IMR-90 (cell line): ENCODE measurements around the gene EPAS1. TPM values are rescaled to one million over a fixed set of nuclear protein-coding genes. Genes with fewer than 3 reads are reported as not detected.

Experiments
- ATAC-seq: fragments of 200-7000 bp; cut with Tn5 transposase; 2 replicates; pipeline ENCODE4 v1.9.1; 2020; ENCODE audit warnings: low read depth, mild to moderate bottlenecking, moderate library complexity
- BruUV-seq: library from RNA; stranded (reverse); fragments of 400-500 nt; replicated peaks from 2 replicates; lab custom pipeline; 2021; lab: Mats Ljungman, UMichigan
- CTCF ChIA-PET: fragments of 300-600 bp; formaldehyde crosslinking; extraction: SDS; loops from one replicate; lab custom pipeline; 2021; ENCODE audit warnings: antibody characterized with exemption; lab: Yijun Ruan, JAX
- POLR2A ChIA-PET: fragments of 300-600 bp; sonication (Branson Sonifier 250); formaldehyde crosslinking; loops from one replicate; lab custom pipeline; 2022; ENCODE audit warnings: antibody characterized with exemption; ENCODE audit not compliant: unreplicated experiment; lab: Charles Lee
- DNase-seq: peaks from one replicate; pipeline ENCODE4 v3.0.0; 2013
- H2AFZ ChIP-seq: replicated peaks from 2 replicates; pipeline ENCODE3; 2013; ENCODE audit warnings: low read length, mild to moderate bottlenecking; ENCODE audit not compliant: poor library complexity
- H2AK5ac ChIP-seq: 2 replicates; pipeline ENCODE4 v1.6.1; 2013; ENCODE audit warnings: low read depth, low read length, inconsistent platforms
- H2AK9ac ChIP-seq: replicated peaks from 2 replicates; pipeline ENCODE3; 2013; ENCODE audit warnings: mild to moderate bottlenecking, low read depth, low read length, moderate library complexity; ENCODE audit not compliant: poor library complexity
- H2BK120ac ChIP-seq: 2 replicates; pipeline ENCODE4 v1.6.1; 2013; ENCODE audit warnings: low read depth, low read length, inconsistent platforms
- H2BK15ac ChIP-seq: 3 replicates; pipeline ENCODE4 v1.6.1; 2013; ENCODE audit warnings: low read depth, low read length, inconsistent platforms
- H2BK20ac ChIP-seq: 2 replicates; pipeline ENCODE4 v1.6.1; 2013; ENCODE audit warnings: low read depth, mild to moderate bottlenecking, inconsistent platforms, low read length, moderate library complexity
- H2BK5ac ChIP-seq: 2 replicates; pipeline ENCODE4 v1.6.1; 2013; ENCODE audit warnings: mild to moderate bottlenecking, low read depth, low read length, inconsistent platforms; ENCODE audit not compliant: poor library complexity, severe bottlenecking
- H3K14ac ChIP-seq: replicated peaks from 2 replicates; pipeline ENCODE4 v1.6.1; 2013; ENCODE audit warnings: low read depth, low read length, inconsistent platforms
- H3K18ac ChIP-seq: 2 replicates; pipeline ENCODE4 v1.6.1; 2013; ENCODE audit warnings: low read depth, low read length, control low read depth
- H3K23ac ChIP-seq: 2 replicates; pipeline ENCODE4 v1.6.1; 2013; ENCODE audit warnings: low read depth, low read length, inconsistent platforms
- H3K27ac ChIP-seq: 2 replicates; pipeline ENCODE4 v1.5.1; 2013; ENCODE audit warnings: mild to moderate bottlenecking, control low read depth, low read length; ENCODE audit not compliant: insufficient read depth
- H3K27me3 ChIP-seq: 2 replicates; pipeline ENCODE4 v1.6.1; 2013; ENCODE audit warnings: low read length; ENCODE audit not compliant: control insufficient read depth, insufficient read depth
- H3K36me3 ChIP-seq: 2 replicates; pipeline ENCODE4 v1.6.1; 2013; ENCODE audit warnings: low read length, mixed read lengths; ENCODE audit not compliant: control insufficient read depth, insufficient read depth
- H3K4ac ChIP-seq: 2 replicates; pipeline ENCODE4 v1.6.1; 2013; ENCODE audit warnings: low read depth, low read length, inconsistent platforms
- H3K4me1 ChIP-seq: 2 replicates; pipeline ENCODE4 v1.6.1; 2013; ENCODE audit warnings: low read length, mixed read lengths; ENCODE audit not compliant: control insufficient read depth, insufficient read depth
- H3K4me2 ChIP-seq: 2 replicates; pipeline ENCODE4 v1.6.1; 2013; ENCODE audit warnings: low read depth, mild to moderate bottlenecking, control low read depth, low read length, moderate library complexity
- H3K4me3 ChIP-seq: 2 replicates; pipeline ENCODE4 v1.5.1; 2013; ENCODE audit warnings: low read depth, mild to moderate bottlenecking, control low read depth, low read length, moderate library complexity; ENCODE audit not compliant: insufficient read depth
- H3K56ac ChIP-seq: 2 replicates; pipeline ENCODE4 v1.6.1; 2013; ENCODE audit warnings: low read length, inconsistent platforms; ENCODE audit not compliant: insufficient read depth; ENCODE audit errors: extremely low read depth
- H3K79me1 ChIP-seq, 2 experiments: 2 replicates each; pipeline ENCODE4 v1.6.1; 2013; ENCODE audit warnings: low read length in 2 of 2, inconsistent platforms in 1 of 2, low read depth in 1 of 2
- H3K9ac ChIP-seq: 2 replicates; pipeline ENCODE4 v1.6.1; 2013; ENCODE audit warnings: low read depth, low read length, control low read depth
- H3K9me1 ChIP-seq: 2 replicates; pipeline ENCODE4 v1.6.1; 2013; ENCODE audit warnings: low read length, inconsistent platforms; ENCODE audit not compliant: insufficient read depth
- H3K9me3 ChIP-seq: 2 replicates; pipeline ENCODE4 v1.6.1; 2013; ENCODE audit warnings: low read length; ENCODE audit not compliant: control insufficient read depth, insufficient read depth
- H4K20me1 ChIP-seq: 2 replicates; pipeline ENCODE4 v1.6.1; 2013; ENCODE audit warnings: low read length, inconsistent platforms; ENCODE audit not compliant: insufficient read depth
- H4K5ac ChIP-seq: 2 replicates; pipeline ENCODE4 v1.6.1; 2013; ENCODE audit warnings: mild to moderate bottlenecking, low read depth, low read length, control low read depth
- H4K8ac ChIP-seq, 2 experiments: 2 replicates each; pipeline ENCODE4 v1.6.1; 2013; ENCODE audit warnings: low read depth in 2 of 2, low read length in 2 of 2, control low read depth in 1 of 2, inconsistent platforms in 1 of 2
- H4K91ac ChIP-seq: 2 replicates; pipeline ENCODE4 v1.6.1; 2013; ENCODE audit warnings: low read depth, low read length, inconsistent platforms; ENCODE audit not compliant: insufficient read depth
- CEBPB ChIP-seq: IDR thresholded peaks from 2 replicates; pipeline ENCODE4 v1.6.1; 2012; ENCODE audit warnings: low read depth, low read length, improper control_type of control experiment
- RCOR1 ChIP-seq: IDR thresholded peaks from 2 replicates; pipeline ENCODE4 v1.6.1; 2012; ENCODE audit warnings: mild to moderate bottlenecking, low read length, improper control_type of control experiment; ENCODE audit not compliant: insufficient replicate concordance
- WGBS, 2 experiments: methylation state at CpG; one replicate each; pipeline versions ENCODE4 v1.1.5 to v1.1.7; 2013; ENCODE audit warnings: missing lambda C conversion rate in 2 of 2; ENCODE audit not compliant: insufficient read length in 1 of 2; ENCODE audit errors: extremely low coverage in 2 of 2; 5-methylcytosine and 5-hydroxymethylcytosine counted together
- dilution Hi-C: fragments of 300-500 bp; cut with HindIII; formaldehyde crosslinking; loops from one replicate; pipeline ENCODE4 v1.14.3; 2018; ENCODE audit warnings: low sequenced_read_pairs; ENCODE audit not compliant: unreplicated experiment
- in situ Hi-C: fragments of 300-500 bp; cut with MboI; formaldehyde crosslinking; loops from 3 replicates; pipeline ENCODE4 v1.14.3; 2019; ENCODE audit warnings: low sequenced_read_pairs, inconsistent platforms, mixed read lengths
- intact Hi-C: fragments of 100-400 bp; cut with micrococcal nuclease; formaldehyde crosslinking; loops from 2 replicates; pipeline ENCODE4 v1.10.0; 2022
- polyA plus RNA-seq, 3 experiments: library from polyadenylated mRNA; depleted of rRNA; stranded (reverse); fragments of >200 nt; gene quantifications; 2 replicates each; pipeline ENCODE4 v1.2.3, GENCODE V29; 2012; ENCODE audit warnings: low replicate concordance in 1 of 3
- total RNA-seq: library from RNA; depleted of rRNA; stranded (reverse); fragments of >200 nt; gene quantifications from 2 replicates; pipeline ENCODE4 v1.2.3, GENCODE V29; 2012

Gene EPAS1
- total and polyA plus RNA-seq, 2 of the 4 experiments (the other 2 are of a cell fraction): 40.7 to 120 TPM

- no peak overlapping the region for H3K18ac ChIP-seq
- in situ Hi-C loops: loop anchor here (5.0 to 25.0 kb wide), 2 partner anchors 54 to 671 kb away; no protein-coding TSS in a partner anchor
- no peak overlapping the region for H2AFZ ChIP-seq
- H3K9me3 ChIP-seq: no peaks in the 10 kb centered on the region
- H3K56ac ChIP-seq: no peak overlapping the region
- dilution Hi-C loops: no loop called here
- no TSS peak for BruUV-seq
- no peak overlapping the region for H3K27ac ChIP-seq
- H3K4me1 ChIP-seq: peaks cover 31% of the 10 kb centered on the region
- DNase-seq (no peak), ATAC-seq (no peak)
- TF ChIP-seq RCOR1: no peak
- peak; percentile 48 for TF ChIP-seq CEBPB
- POLR2A ChIA-PET: no interaction called here
- CTCF ChIA-PET: interaction anchor here (1.0 kb wide), 1 partner anchor 246 kb away, joined by 3 read pairs; no protein-coding TSS in a partner anchor
- no peak overlapping the region for H3K9ac ChIP-seq
- no peak overlapping the region for H2AK9ac ChIP-seq
- H4K91ac ChIP-seq: no peak overlapping the region
- H2BK5ac ChIP-seq: no peak overlapping the region
- H2BK20ac ChIP-seq: no peak overlapping the region
- H4K5ac ChIP-seq: no peak overlapping the region
- no peak overlapping the region for H3K4me3 ChIP-seq
- no peak overlapping the region for H4K8ac ChIP-seq
- no peak overlapping the region for H3K14ac ChIP-seq
- no peaks in the 10 kb centered on the region for H3K27me3 ChIP-seq
- H3K36me3 ChIP-seq: peaks cover 20% of the 10 kb centered on the region
- intact Hi-C loops: no loop called here
- peaks cover 98% of the 10 kb centered on the region for H4K20me1 ChIP-seq
- H2AK5ac ChIP-seq: no peak overlapping the region
- 0 out of 2 replicates have a peak overlapping the region, but pooled peaks have one; percentile 28 for H3K23ac ChIP-seq
- H3K4ac ChIP-seq: no peak overlapping the region
- H2BK15ac ChIP-seq: no peak overlapping the region
- H3K4me2 ChIP-seq: no peak overlapping the region
- no peak overlapping the region for H2BK120ac ChIP-seq
- no CpG with 5 or more reads among the region's 3 CpGs for WGBS, 2 experiments
- H3K79me1 ChIP-seq: peaks cover 27 to 94% of the 10 kb centered on the region in 2 experiments
- H3K9me1 ChIP-seq: peaks cover 49% of the 10 kb centered on the region
These were observed 11.4 kb downstream of the EPAS1 start for GRCh38 chr2:46308629-46309028.
